Measurements from ENCODE around the gene TCF3. TPM values are rescaled to one million over a fixed set of nuclear protein-coding genes. Genes with fewer than 3 reads are reported as not detected.

The TCF3 gene
- total RNA-seq, 1 donor from 2014 or later, result 123 TPM

DNA sequence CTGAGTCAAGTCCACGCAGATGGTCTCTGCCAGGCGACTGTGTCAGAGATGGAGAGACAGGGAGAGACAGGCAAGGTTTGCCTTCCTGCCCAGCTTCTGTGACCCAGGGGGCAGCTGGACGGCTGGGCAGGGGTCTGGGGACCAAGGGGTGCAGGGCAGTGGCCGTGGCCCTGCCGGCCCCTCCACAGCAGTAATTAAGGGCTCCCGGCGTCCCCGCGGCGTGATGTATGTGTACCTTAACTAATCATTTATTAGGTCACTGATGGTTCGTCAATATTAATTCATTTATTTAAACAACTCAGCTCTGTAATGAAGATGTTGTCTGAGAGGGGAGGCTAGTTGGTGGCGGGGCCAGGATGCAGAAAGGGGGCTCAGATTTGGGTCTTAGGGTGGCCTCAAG lies 28.6 kb upstream of the TCF3 start:
- H3K27me3 ChIP-seq (ENCODE audit: control insufficient read depth, insufficient read depth, low read length), result peaks cover 52% of the 10 kb centered on the region
- TF ChIP-seq, protein P1, sequence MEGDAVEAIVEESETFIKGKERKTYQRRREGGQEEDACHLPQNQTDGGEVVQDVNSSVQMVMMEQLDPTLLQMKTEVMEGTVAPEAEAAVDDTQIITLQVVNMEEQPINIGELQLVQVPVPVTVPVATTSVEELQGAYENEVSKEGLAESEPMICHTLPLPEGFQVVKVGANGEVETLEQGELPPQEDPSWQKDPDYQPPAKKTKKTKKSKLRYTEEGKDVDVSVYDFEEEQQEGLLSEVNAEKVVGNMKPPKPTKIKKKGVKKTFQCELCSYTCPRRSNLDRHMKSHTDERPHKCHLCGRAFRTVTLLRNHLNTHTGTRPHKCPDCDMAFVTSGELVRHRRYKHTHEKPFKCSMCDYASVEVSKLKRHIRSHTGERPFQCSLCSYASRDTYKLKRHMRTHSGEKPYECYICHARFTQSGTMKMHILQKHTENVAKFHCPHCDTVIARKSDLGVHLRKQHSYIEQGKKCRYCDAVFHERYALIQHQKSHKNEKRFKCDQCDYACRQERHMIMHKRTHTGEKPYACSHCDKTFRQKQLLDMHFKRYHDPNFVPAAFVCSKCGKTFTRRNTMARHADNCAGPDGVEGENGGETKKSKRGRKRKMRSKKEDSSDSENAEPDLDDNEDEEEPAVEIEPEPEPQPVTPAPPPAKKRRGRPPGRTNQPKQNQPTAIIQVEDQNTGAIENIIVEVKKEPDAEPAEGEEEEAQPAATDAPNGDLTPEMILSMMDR (IDR thresholded peaks at IDR 0.05; ENCODE audit: insufficient read depth, low read length, poor library complexity, severe bottlenecking), result no peak
- H3K4me3 ChIP-seq (ENCODE audit: low read depth, low read length), result no peak overlapping the region
- no peaks in the 10 kb centered on the region for H3K36me3 ChIP-seq (ENCODE audit: control insufficient read depth, insufficient read depth, low read length)
- DNase-seq (ENCODE audit: low read depth), result no peak

DNA sequence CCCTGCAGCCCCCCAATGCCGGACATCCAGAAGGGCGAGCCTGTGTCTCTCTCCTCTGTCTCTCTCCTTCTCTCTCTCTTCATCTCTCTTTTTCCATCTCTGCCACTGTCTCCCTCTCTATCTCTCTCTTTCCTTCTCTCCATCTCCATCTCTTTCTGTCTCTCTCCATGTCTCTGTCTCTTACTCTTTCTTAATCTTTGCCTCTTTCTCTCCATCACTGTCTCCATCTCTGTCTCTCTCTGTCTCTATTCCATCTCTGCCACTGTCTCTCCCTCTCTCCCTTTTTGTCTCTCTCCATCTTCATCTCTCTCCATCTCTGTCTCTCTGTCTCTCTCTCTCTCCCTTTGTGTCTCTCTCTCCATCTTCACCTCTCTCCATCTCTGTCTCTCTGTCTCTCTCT lies 25.7 kb upstream of the TCF3 start:
- peaks cover 63% of the 10 kb centered on the region for H3K27me3 ChIP-seq (ENCODE audit: control insufficient read depth, insufficient read depth, low read length)
- H3K4me3 ChIP-seq (ENCODE audit: low read depth, low read length), result no peak overlapping the region
- H3K36me3 ChIP-seq (ENCODE audit: control insufficient read depth, insufficient read depth, low read length), result no peaks in the 10 kb centered on the region
- no peak for DNase-seq (ENCODE audit: low read depth)
- TF ChIP-seq, protein P1 (IDR thresholded peaks at IDR 0.05; ENCODE audit: insufficient read depth, low read length, poor library complexity, severe bottlenecking), result no peak

DNA sequence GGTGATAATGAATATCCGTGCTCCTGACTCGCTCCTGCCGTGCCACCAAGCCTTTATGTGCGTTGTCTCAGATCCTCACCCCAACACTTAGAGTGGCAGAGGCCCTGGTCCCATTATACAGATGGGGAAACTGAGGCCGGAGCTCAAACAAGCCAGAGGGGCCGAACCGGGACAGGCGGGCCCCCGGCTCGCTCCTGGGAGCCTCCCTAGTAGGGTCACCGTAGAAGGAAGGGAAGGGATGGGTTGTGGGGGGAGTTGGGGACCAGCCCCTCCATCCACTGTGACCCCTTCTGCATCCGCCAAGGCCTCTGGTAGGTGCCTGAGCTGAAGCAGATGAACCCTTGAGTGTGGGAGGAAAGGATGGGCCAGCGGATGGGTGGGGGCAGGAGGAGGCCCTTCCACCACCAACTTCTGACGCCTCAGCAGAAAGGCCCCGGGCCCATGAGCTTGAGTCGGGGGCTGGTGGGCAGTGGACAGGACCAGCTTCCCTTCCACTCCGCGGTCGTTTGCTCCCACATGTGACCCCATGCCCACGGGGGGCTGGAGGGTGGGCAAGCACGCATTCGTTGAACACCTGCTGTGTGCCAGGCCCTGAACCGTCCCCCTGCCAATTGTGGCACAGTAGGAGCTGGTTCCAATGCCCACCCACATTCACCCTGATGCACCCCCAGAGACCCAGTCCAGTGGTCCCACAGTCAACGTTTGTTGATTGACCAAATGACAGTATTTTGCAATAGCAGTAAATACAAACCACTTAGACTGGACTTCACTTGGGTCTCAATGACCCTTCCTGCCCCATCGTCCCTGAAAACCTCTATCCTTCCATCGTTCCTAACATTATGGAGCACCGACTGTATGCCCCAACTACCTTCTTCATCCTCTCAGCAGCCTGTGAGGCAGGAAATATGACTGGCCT lies 24.2 kb upstream of the TCF3 start:
- H3K27me3 ChIP-seq (ENCODE audit: control insufficient read depth, insufficient read depth, low read length), result peaks cover 68% of the 10 kb centered on the region
- no peak overlapping the region for H3K4me3 ChIP-seq (ENCODE audit: low read depth, low read length)
- no peaks in the 10 kb centered on the region for H3K36me3 ChIP-seq (ENCODE audit: control insufficient read depth, insufficient read depth, low read length)
- no peak for DNase-seq (ENCODE audit: low read depth)
- TF ChIP-seq, protein P1 (IDR thresholded peaks at IDR 0.05; ENCODE audit: insufficient read depth, low read length, poor library complexity, severe bottlenecking), result no peak

DNA sequence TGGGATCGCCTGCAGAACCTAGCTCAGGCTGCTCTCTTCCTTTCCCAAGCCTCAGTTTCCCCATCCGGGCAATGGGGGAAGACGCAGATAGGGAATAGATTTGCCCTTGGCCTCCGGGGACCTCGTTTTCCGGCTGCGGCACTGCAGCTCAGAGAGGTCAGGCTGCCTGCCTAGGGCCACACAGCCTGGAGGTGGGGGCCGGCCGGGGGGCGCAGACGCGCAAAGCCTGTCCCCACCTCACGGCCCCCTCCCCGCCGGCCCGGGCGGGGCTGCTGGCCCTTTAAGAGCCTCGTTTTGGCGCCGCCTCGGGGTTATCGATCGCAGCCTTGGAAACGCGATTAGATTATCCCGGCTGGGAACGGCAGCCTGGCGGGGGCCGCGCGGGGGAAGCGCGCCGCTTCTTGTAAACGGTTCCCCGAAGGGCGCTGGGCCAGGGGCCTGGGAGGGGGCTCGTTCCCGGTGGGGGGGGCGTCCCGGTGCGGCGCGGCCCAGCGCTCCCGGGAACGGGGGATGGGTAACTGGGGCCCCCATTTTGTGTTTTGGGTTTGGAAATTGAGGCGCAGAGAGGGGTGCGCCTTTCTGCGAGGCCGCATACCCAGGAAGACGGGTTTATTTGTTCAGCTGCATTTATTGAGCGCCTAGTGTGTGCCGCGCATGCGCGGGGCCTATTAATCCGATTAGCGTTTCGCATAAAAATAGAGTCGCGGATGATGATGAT lies 23.4 kb upstream of the TCF3 start:
- peaks cover 75% of the 10 kb centered on the region for H3K27me3 ChIP-seq (ENCODE audit: control insufficient read depth, insufficient read depth, low read length)
- no peak for DNase-seq (ENCODE audit: low read depth)
- TF ChIP-seq, protein P1 (IDR thresholded peaks at IDR 0.05; ENCODE audit: insufficient read depth, low read length, poor library complexity, severe bottlenecking), result no peak
- no peak overlapping the region for H3K4me3 ChIP-seq (ENCODE audit: low read depth, low read length)
- H3K36me3 ChIP-seq (ENCODE audit: control insufficient read depth, insufficient read depth, low read length), result no peaks in the 10 kb centered on the region

DNA sequence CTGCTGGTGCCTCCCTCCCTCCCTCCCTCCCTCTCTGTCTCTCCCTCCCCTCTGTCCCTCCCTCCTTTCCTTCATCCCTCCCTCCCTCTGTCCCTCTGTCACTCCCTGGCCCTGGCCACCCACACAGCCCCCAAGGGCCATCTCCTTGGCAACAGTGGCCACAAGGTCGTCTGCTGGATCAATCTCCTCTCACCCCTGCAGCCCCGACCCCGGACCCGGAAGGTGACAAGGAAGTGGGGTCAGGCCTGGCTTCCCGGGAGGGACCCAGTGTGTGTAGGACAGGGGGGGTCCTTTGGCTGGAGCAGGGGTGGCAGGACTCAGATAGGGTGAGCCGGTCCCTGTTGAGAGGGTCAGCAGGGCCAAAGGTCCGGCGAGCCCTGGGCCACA lies 21.9 kb upstream of the TCF3 start:
- DNase-seq (ENCODE audit: low read depth), result no peak
- TF ChIP-seq, protein P1 (IDR thresholded peaks at IDR 0.05; ENCODE audit: insufficient read depth, low read length, poor library complexity, severe bottlenecking), result no peak
- Histone ChIP-seq H3K36me3 (ENCODE audit: control insufficient read depth, insufficient read depth, low read length) (no peaks in the 10 kb centered on the region), H3K4me3 (ENCODE audit: low read depth, low read length) (no peak overlapping the region), H3K27me3 (ENCODE audit: control insufficient read depth, insufficient read depth, low read length) (peaks cover 82% of the 10 kb centered on the region)
